ENCODE results near the gene PRSS22. TPM values are rescaled to one million over a fixed set of nuclear protein-coding genes. Genes with fewer than 3 reads are reported as not detected.

PRSS22 gene
- polyA plus RNA-seq, 1 experiment: 0.11 TPM

DNA sequence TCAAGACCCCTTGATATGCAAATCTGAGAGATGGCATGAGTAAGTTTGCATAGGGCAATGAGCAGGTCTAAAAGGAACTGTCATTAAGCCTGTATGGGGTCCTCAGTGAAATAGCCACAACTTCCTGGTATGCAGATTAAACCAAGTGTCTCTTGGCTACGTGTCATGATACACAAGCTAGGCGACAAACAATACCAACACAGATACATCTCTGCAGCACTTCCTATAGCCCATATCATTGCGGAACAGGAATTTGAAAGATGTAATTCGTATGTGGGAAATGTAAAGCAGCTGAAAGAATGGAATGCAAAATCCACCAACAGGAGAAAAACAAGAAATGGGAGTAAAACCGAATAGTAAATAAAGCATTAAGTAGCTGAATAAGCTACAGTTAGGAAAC, 12.9 kb downstream of the PRSS22 start:
- Histone ChIP-seq H3K9me3 (ENCODE audit: control insufficient read depth, insufficient read depth, low read length) (peaks cover 10% of the 10 kb centered on the region; the same call in 1 of the 2 replicates), H3K27me3 (ENCODE audit: control insufficient read depth, insufficient read depth, low read length) (peaks cover 6% of the 10 kb centered on the region), H3K27ac (ENCODE audit: low read depth, low read length) (no peak overlapping the region), H3K4me3 (ENCODE audit: low read depth, low read length) (no peak overlapping the region)
- TF ChIP-seq, protein P1, sequence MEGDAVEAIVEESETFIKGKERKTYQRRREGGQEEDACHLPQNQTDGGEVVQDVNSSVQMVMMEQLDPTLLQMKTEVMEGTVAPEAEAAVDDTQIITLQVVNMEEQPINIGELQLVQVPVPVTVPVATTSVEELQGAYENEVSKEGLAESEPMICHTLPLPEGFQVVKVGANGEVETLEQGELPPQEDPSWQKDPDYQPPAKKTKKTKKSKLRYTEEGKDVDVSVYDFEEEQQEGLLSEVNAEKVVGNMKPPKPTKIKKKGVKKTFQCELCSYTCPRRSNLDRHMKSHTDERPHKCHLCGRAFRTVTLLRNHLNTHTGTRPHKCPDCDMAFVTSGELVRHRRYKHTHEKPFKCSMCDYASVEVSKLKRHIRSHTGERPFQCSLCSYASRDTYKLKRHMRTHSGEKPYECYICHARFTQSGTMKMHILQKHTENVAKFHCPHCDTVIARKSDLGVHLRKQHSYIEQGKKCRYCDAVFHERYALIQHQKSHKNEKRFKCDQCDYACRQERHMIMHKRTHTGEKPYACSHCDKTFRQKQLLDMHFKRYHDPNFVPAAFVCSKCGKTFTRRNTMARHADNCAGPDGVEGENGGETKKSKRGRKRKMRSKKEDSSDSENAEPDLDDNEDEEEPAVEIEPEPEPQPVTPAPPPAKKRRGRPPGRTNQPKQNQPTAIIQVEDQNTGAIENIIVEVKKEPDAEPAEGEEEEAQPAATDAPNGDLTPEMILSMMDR (IDR thresholded peaks at IDR 0.05; ENCODE audit: low read depth, low read length): no peak
- no peak for DNase-seq (ENCODE audit: low read depth, low spot score)
- ChIA-PET CTCF (interaction anchor here (0.6 to 1.0 kb wide), 3 partner anchors 23 to 1788 kb away, joined by 3 to 6 read pairs (median 3); no protein-coding TSS in a partner anchor), POLR2A (no interaction called here)

DNA sequence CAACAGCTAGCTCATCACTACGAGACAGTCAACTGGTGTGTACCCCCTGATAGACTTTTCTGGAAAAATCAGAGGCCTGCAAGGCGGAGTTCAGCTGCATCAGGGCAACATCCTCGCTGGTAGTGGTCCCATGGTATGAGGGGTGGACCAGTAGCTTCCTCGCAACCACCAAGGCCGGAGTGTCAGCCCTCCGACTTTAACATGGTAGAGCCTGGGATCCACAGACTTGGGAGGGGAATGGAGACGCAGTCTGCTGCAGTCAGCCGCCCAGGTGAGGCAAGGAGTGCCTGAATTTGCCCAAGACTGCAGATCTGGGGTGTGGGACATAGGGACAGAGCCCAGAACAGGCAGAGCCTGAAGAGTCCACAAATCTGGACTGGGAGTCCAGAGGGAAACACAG, 14.4 kb downstream of the PRSS22 start:
- Histone ChIP-seq H3K27me3 (ENCODE audit: control insufficient read depth, insufficient read depth, low read length) (no peaks in the 10 kb centered on the region), H3K27ac (ENCODE audit: low read depth, low read length) (no peak overlapping the region), H3K4me3 (ENCODE audit: low read depth, low read length) (no peak overlapping the region), H3K9me3 (ENCODE audit: control insufficient read depth, insufficient read depth, low read length) (peaks cover 10% of the 10 kb centered on the region; the same call in 1 of the 2 replicates)
- ChIA-PET POLR2A (no interaction called here), CTCF (interaction anchor here (1.2 kb wide), 1 partner anchor 25 kb away, joined by 5 read pairs; no protein-coding TSS in a partner anchor)
- no peak for DNase-seq (ENCODE audit: low read depth, low spot score)
- TF ChIP-seq, protein P1 (IDR thresholded peaks at IDR 0.05; ENCODE audit: low read depth, low read length): no peak

DNA sequence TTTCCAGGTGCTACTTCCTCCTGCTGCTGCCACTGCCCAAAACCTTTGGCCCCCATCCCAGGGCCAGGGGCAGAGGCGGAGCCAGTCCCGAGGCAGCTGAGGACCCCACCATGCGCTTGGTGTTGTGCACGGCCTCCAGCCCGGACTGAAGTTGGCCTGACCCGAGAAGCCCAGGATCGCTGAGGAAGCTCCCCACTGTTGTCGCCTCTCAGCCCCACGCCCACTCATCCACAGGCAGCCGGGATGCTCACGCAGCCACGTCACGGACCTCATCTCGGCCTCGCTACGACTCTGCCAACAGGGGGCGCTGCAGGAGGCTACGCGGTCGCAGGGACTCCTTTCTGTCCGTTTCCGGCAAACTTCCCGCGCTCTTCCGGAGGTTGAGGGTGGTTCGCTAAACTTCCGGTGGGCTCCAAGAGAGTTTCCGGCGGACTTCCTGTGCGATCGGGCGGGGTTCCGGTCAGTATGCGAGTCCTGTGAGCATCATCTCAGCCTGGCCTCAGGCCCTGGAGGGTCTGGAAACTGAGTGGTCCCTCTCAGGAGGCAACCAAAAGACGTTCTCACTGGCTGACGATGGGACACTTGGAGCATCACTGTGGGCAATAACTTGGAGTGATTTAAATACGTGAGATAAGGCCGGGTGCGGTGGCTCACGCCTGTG, 15.5 kb downstream of the PRSS22 start:
- ChIA-PET POLR2A (no interaction called here), CTCF (interaction anchor here (1.5 kb wide), 1 partner anchor 11 kb away, joined by 6 read pairs; no protein-coding TSS in a partner anchor)
- H3K27ac ChIP-seq (ENCODE audit: low read depth, low read length): no peak overlapping the region
- no peak overlapping the region for H3K4me3 ChIP-seq (ENCODE audit: low read depth, low read length)
- peaks cover 10% of the 10 kb centered on the region; the same call in 1 of the 2 replicates for H3K9me3 ChIP-seq (ENCODE audit: control insufficient read depth, insufficient read depth, low read length)
- H3K27me3 ChIP-seq (ENCODE audit: control insufficient read depth, insufficient read depth, low read length): no peaks in the 10 kb centered on the region
- no peak for DNase-seq (ENCODE audit: low read depth, low spot score)
- TF ChIP-seq, protein P1 (IDR thresholded peaks at IDR 0.05; ENCODE audit: low read depth, low read length): peak; percentile 40

DNA sequence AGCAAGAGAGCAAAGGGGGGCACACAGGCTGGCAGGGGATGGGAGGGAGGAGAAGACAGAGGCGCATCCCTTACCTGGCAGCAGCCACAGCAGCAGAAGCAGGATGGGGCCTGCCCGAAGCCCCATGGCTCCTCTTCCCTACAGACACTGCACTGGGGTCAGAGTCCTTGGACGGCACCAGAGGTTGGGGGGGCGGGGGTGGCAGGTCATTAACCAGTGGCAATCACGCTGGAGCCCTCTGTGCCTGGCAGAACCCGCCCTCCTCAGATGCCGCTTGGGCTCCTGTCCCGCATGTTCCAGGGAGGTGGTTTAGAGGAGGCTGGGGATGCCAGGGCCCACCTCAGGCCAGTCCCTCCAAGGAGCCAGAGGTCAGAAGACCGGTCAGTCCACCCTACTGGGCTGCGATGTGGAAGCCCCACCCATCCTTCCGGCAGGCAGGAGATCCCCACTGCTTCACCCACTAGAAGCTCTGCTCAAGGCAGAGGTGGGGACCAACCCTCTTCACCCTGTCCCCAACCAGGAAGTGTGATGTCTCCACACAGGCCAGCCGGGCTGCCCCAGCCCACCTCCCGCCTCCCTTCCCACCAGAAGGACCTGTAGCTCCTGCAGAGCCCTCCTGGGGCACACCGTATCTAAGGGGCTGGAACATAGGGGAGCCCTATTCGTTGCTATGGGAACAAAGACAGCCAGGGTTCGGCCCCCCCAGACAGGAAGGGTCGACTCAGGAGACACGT, 16.2 kb downstream of the PRSS22 start:
- Histone ChIP-seq H3K27ac (ENCODE audit: low read depth, low read length) (no peak overlapping the region), H3K27me3 (ENCODE audit: control insufficient read depth, insufficient read depth, low read length) (no peaks in the 10 kb centered on the region), H3K9me3 (ENCODE audit: control insufficient read depth, insufficient read depth, low read length) (peaks cover 10% of the 10 kb centered on the region; the same call in 1 of the 2 replicates), H3K4me3 (ENCODE audit: low read depth, low read length) (no peak overlapping the region)
- POLR2A ChIA-PET: interaction anchor here (0.6 kb wide), 1 partner anchor 42 kb away, joined by 3 read pairs; no protein-coding TSS in a partner anchor
- CTCF ChIA-PET: interaction anchor here (1.5 kb wide), 1 partner anchor 12 kb away, joined by 6 read pairs; no protein-coding TSS in a partner anchor
- TF ChIP-seq, protein P1 (IDR thresholded peaks at IDR 0.05; ENCODE audit: low read depth, low read length): no peak
- no peak for DNase-seq (ENCODE audit: low read depth, low spot score)
